Naive thymus-derived CD4-positive, alpha-beta T cell (primary cell): ENCODE measurements around the gene LIG1. TPM values are rescaled to one million over a fixed set of nuclear protein-coding genes. Genes with fewer than 3 reads are reported as not detected.

Source experiments
- ATAC-seq: fragments of 150-1000 bp; cut with Tn5 transposase; 2 replicates; pipeline ENCODE4 v1.10.0; 2021; ENCODE audit warnings: mild to moderate bottlenecking, moderate library complexity
- CTCF ChIA-PET: fragments of 350-600 bp; sonication (Branson Sonifier 250); formaldehyde crosslinking; loops from one replicate; lab custom pipeline; 2021; ENCODE audit warnings: antibody characterized with exemption; lab: Charles Lee
- POLR2A ChIA-PET: fragments of 350-600 bp; sonication (Branson Sonifier 250); formaldehyde crosslinking; loops from one replicate; lab custom pipeline; 2021; ENCODE audit warnings: antibody characterized with exemption, inconsistent platforms; lab: Charles Lee
- DNase-seq, 9 donors: peaks; one replicate each; pipeline versions ENCODE4 v3.0.0 to v3.0.0-alpha.2; 2020 to 2022; ENCODE audit warnings: mixed read lengths in 1 of 9
- H3K27ac ChIP-seq: one replicate; pipeline ENCODE4 v1.7.0; 2013; ENCODE audit warnings: mild to moderate bottlenecking, low read depth, low read length, moderate library complexity
- H3K27me3 ChIP-seq, 2 donors: one replicate each; pipeline ENCODE4 v1.7.0; 2013; ENCODE audit warnings: low read length in 2 of 2, mild to moderate bottlenecking in 2 of 2, moderate library complexity in 2 of 2; ENCODE audit not compliant: control insufficient read depth in 2 of 2, insufficient read depth in 2 of 2
- H3K36me3 ChIP-seq, 3 experiments: 1 replicate in 2 of 3; 2 replicates in 1 of 3; pipeline ENCODE4 v1.7.0; 2013; ENCODE audit warnings: low read length in 3 of 3, mild to moderate bottlenecking in 3 of 3, moderate library complexity in 1 of 3; ENCODE audit not compliant: insufficient read depth in 3 of 3, control insufficient read depth in 2 of 3
- H3K4me1 ChIP-seq, 2 donors: one replicate each; pipeline ENCODE4 v1.7.0; 2013; ENCODE audit warnings: low read length in 2 of 2, mild to moderate bottlenecking in 2 of 2, moderate library complexity in 1 of 2; ENCODE audit not compliant: control insufficient read depth in 2 of 2, insufficient read depth in 2 of 2
- H3K4me3 ChIP-seq: 2 replicates; pipeline ENCODE4 v1.7.0; 2013; ENCODE audit warnings: mild to moderate bottlenecking, low read length
- H3K9me3 ChIP-seq, 3 experiments: 1 replicate in 2 of 3; 2 replicates in 1 of 3; pipeline ENCODE4 v1.7.0; 2013; ENCODE audit warnings: low read length in 3 of 3; ENCODE audit not compliant: control insufficient read depth in 2 of 3
- H3K27ac Mint-ChIP-seq, 9 donors: one replicate each; pipeline ENCODE4 v1.8.0; 2020 to 2022; ENCODE audit warnings: mixed read lengths in 9 of 9, mild to moderate bottlenecking in 8 of 9, moderate library complexity in 5 of 9, inconsistent platforms in 2 of 9
- H3K27me3 Mint-ChIP-seq, 5 donors: one replicate each; pipeline ENCODE4 v1.8.0; 2021 to 2022; ENCODE audit warnings: mixed read lengths in 5 of 5, mild to moderate bottlenecking in 1 of 5
- H3K36me3 Mint-ChIP-seq, 5 donors: one replicate each; pipeline ENCODE4 v1.8.0; 2020 to 2022; ENCODE audit warnings: mixed read lengths in 5 of 5, mild to moderate bottlenecking in 3 of 5, inconsistent platforms in 1 of 5
- H3K4me1 Mint-ChIP-seq, 7 donors: one replicate each; pipeline ENCODE4 v1.8.0; 2020 to 2022; ENCODE audit warnings: mixed read lengths in 7 of 7, mild to moderate bottlenecking in 3 of 7, inconsistent platforms in 1 of 7
- H3K4me3 Mint-ChIP-seq, 10 donors: one replicate each; pipeline ENCODE4 v1.8.0; 2020 to 2022; ENCODE audit warnings: mild to moderate bottlenecking in 10 of 10, mixed read lengths in 10 of 10, moderate library complexity in 6 of 10, inconsistent platforms in 2 of 10
- H3K9me3 Mint-ChIP-seq, 11 donors: one replicate each; pipeline ENCODE4 v1.8.0; 2020 to 2022; ENCODE audit warnings: mixed read lengths in 11 of 11, mild to moderate bottlenecking in 4 of 11, inconsistent platforms in 1 of 11, moderate library complexity in 1 of 11
- intact Hi-C, 2 donors: fragments of 100-400 bp; cut with micrococcal nuclease; formaldehyde crosslinking; loops; one replicate each; pipeline ENCODE4 v1.15.1; 2023
- polyA plus RNA-seq, 2 donors: library from polyadenylated mRNA; unstranded; fragments of 300-500 nt; fragmentation: Illumina TruSeq; gene quantifications; one replicate each; pipeline ENCODE4 v1.2.3, GENCODE V29; 2021
- total RNA-seq, 6 experiments: library from RNA in 5 of 6; stranded (reverse) in 5 of 6; gene quantifications; 1 replicate in 5 of 6; 2 replicates in 1 of 6; pipeline ENCODE4 v1.2.3 and lab custom pipeline; 2021 to 2026

LIG1 gene
- total and polyA plus RNA-seq, 7 experiments from 2014 or later = 38.1 to 134 (median 103) TPM

DNA sequence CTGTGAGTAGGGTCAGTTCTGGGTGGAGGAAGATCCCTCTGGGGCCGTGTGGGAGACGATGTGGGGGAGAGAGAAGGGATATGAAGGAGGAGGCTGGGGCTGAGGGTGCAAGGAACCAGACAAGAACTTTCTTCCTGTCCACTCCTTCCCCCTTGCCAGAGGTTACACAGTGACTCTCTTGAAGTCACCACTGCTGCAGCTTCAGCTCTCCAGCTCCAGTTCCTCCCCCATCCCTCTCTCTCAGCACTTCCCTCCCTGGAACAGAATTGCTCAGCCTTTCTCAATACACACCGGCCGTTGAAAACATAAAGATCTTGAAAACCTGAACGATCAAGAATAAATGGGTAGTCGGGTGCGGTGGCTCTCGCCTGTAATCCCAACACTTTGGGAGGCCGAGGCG lies 5.4 kb upstream of the LIG1 start:
- Histone ChIP-seq H3K9me3 (no peaks in the 10 kb centered on the region), H3K4me1 (peaks cover 6% of the 10 kb centered on the region in 2 donors), H3K36me3 (peaks cover 0 to 21% (median 0%) of the 10 kb centered on the region in 3 experiments), H3K4me3 (no peak overlapping the region), H3K27me3 (no peaks in the 10 kb centered on the region), H3K27ac (no peak overlapping the region)
- H3K27ac Mint-ChIP-seq = peak overlapping the region in 2 of 9 donors; percentile 8 to 59
- no peaks in the 10 kb centered on the region for H3K9me3 Mint-ChIP-seq
- intact Hi-C loops = no loop called here
- no peak for ATAC-seq
- H3K27me3 Mint-ChIP-seq = no peaks in the 10 kb centered on the region
- H3K4me3 Mint-ChIP-seq = no peak overlapping the region
- ChIA-PET CTCF (no interaction called here), POLR2A (interaction anchor here (0.8 kb wide), 1 partner anchor 27 kb away, joined by 3 read pairs; no protein-coding TSS in a partner anchor)
- DNase-seq = no peak
- peaks cover 0 to 36% (median 21%) of the 10 kb centered on the region in 5 donors for H3K36me3 Mint-ChIP-seq
- H3K4me1 Mint-ChIP-seq = peaks cover 8 to 29% (median 16%) of the 10 kb centered on the region in 7 donors

GRCh38 chr19:48174445-48175030 lies 4.4 kb upstream of the LIG1 start:
- Mint-ChIP-seq H3K4me1 (peaks cover 10 to 29% (median 17%) of the 10 kb centered on the region in 7 donors), H3K4me3 (no peak overlapping the region), H3K27ac (peak overlapping the region in 2 of 9 donors; percentile 16 to 39), H3K36me3 (peaks cover 0 to 36% (median 19%) of the 10 kb centered on the region in 5 donors), H3K27me3 (no peaks in the 10 kb centered on the region), H3K9me3 (no peaks in the 10 kb centered on the region)
- Histone ChIP-seq H3K4me1 (peaks cover 6% of the 10 kb centered on the region in 2 donors), H3K27me3 (no peaks in the 10 kb centered on the region), H3K4me3 (no peak overlapping the region), H3K9me3 (no peaks in the 10 kb centered on the region), H3K36me3 (peaks cover 0 to 28% (median 0%) of the 10 kb centered on the region in 3 experiments), H3K27ac (no peak overlapping the region)
- POLR2A ChIA-PET = no interaction called here
- DNase-seq = no peak
- ATAC-seq = no peak
- intact Hi-C loops = no loop called here
- CTCF ChIA-PET = interaction anchor here (0.7 to 1.2 kb wide), 3 partner anchors 18 to 80 kb away, joined by 3 to 5 read pairs (median 3); no protein-coding TSS in a partner anchor

DNA sequence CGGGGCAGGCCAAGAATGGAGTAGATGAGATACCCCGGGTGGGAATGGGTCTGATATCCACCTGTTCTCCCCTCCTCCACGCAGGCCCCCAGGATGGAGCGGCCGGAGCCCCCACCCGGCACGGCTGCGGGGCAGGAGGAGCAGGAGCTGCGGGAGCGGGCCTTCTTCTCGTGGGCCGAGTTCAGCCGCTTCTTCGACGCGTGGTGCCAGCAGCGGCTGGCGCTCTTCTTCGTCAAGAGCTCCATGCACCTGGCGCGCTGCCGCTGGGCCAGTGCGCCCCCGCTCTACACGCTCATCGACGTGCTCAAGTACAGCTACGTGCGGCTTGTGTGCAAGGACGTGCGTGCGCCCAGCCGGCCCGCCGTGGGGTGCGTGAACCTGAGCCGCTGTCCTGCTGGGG lies 1.6 kb upstream of the LIG1 start:
- H3K27me3 ChIP-seq = no peaks in the 10 kb centered on the region
- peaks cover 0 to 28% (median 0%) of the 10 kb centered on the region in 3 experiments for H3K36me3 ChIP-seq
- H3K9me3 Mint-ChIP-seq = peaks cover 0 to 1% (median 0%) of the 10 kb centered on the region in 11 donors
- peaks cover 0 to 29% (median 14%) of the 10 kb centered on the region in 5 donors for H3K36me3 Mint-ChIP-seq
- no peaks in the 10 kb centered on the region for H3K27me3 Mint-ChIP-seq
- intact Hi-C loops = loop anchor here in 1 of 2 donors (2.0 kb wide), 2 partner anchors 465 to 1469 kb away; partner anchors contain the start of genes DBP and RRAS
- peaks cover 14 to 16% of the 10 kb centered on the region in 2 donors for H3K4me1 ChIP-seq
- ATAC-seq (no peak), DNase-seq (no peak)
- no peak overlapping the region for H3K4me3 ChIP-seq
- ChIA-PET CTCF (interaction anchor here (0.6 kb wide), 1 partner anchor 1279 kb away, joined by 11 read pairs; no protein-coding TSS in a partner anchor), POLR2A (interaction anchor here (1.5 kb wide), 1 partner anchor 78 kb away, joined by 7 read pairs; no protein-coding TSS in a partner anchor)
- no peaks in the 10 kb centered on the region for H3K9me3 ChIP-seq
- peak overlapping the region in 1 of 9 donors; percentile 97 for H3K27ac Mint-ChIP-seq
- H3K4me3 Mint-ChIP-seq = peak overlapping the region in 5 of 10 donors; percentile 90 to 99 (median 97)
- H3K27ac ChIP-seq = no peak overlapping the region
- H3K4me1 Mint-ChIP-seq = peaks cover 22 to 50% (median 32%) of the 10 kb centered on the region in 7 donors

GRCh38 chr19:48170817-48171347 lies 738 bp upstream of the LIG1 start:
- H3K27ac ChIP-seq = peak overlapping the region; percentile 94
- ChIA-PET CTCF (interaction anchor here (1.0 kb wide), 1 partner anchor 24 kb away, joined by 3 read pairs; no protein-coding TSS in a partner anchor), POLR2A (interaction anchor here (0.6 to 1.5 kb wide), 6 partner anchors 79 to 193 kb away, joined by 3 to 7 read pairs (median 4); partner anchors contain the start of genes CARD8, SYNGR4 and TMEM143)
- H3K27ac Mint-ChIP-seq = peak overlapping the region; percentile 66 to 100 (median 96)
- H3K4me1 ChIP-seq = peaks cover 14 to 16% of the 10 kb centered on the region in 2 donors
- H3K9me3 ChIP-seq = no peaks in the 10 kb centered on the region
- peaks cover 0 to 28% (median 0%) of the 10 kb centered on the region in 3 experiments for H3K36me3 ChIP-seq
- H3K4me3 Mint-ChIP-seq = peak overlapping the region; percentile 90 to 100 (median 97)
- DNase-seq = peak in 1 of 9 donors; percentile 0
- intact Hi-C loops = loop anchor here (1.0 to 2.0 kb wide), 10 partner anchors 32 to 1470 kb away; partner anchors contain the start of genes CARD8 (in 2 of the 2), SYNGR4 (in 2 of the 2), CYTH2 (in 1 of the 2) and DBP (in 1 of the 2)
- peaks cover 22 to 48% (median 32%) of the 10 kb centered on the region in 7 donors for H3K4me1 Mint-ChIP-seq
- no peak for ATAC-seq
- peaks cover 0 to 1% (median 0%) of the 10 kb centered on the region in 11 donors for H3K9me3 Mint-ChIP-seq
- H3K36me3 Mint-ChIP-seq = peaks cover 0 to 29% (median 11%) of the 10 kb centered on the region in 5 donors
- no peaks in the 10 kb centered on the region for H3K27me3 Mint-ChIP-seq
- H3K27me3 ChIP-seq = no peaks in the 10 kb centered on the region
- peak overlapping the region; percentile 98 for H3K4me3 ChIP-seq

DNA sequence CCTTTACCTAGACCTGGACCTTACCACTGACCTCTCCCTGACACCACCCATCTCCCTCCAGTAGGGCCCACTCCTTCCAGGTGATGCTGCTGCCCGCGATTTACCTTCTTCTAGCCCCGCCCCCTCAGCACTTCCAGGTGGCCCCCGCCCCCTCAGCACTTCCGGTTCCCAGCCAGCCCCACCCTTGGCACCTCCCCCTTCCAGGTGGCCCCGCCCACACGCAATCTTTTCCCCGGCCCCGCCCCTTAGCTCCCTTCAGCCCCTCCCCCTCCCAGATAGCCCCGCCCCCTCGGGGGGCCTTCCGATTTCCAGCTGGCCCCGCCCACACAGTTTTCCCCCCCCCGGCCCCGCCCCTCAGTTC lies 586 bp downstream of the LIG1 start:
- H3K27ac ChIP-seq = peak overlapping the region; percentile 94
- H3K4me1 ChIP-seq = peaks cover 14 to 16% of the 10 kb centered on the region in 2 donors
- H3K27me3 Mint-ChIP-seq = no peaks in the 10 kb centered on the region
- peaks cover 20 to 43% (median 28%) of the 10 kb centered on the region in 7 donors for H3K4me1 Mint-ChIP-seq
- ChIA-PET POLR2A (interaction anchor here (1.0 to 1.4 kb wide), 3 partner anchors 34 to 164 kb away, joined by 3 to 6 read pairs (median 4); no protein-coding TSS in a partner anchor), CTCF (interaction anchor here (0.6 kb wide), 1 partner anchor 50 kb away, joined by 3 read pairs; no protein-coding TSS in a partner anchor)
- DNase-seq (peak; percentile 77 to 95 (median 90)), ATAC-seq (peak; percentile 85)
- H3K36me3 Mint-ChIP-seq = peaks cover 0 to 25% (median 11%) of the 10 kb centered on the region in 5 donors
- H3K4me3 ChIP-seq = peak overlapping the region; percentile 98
- peaks cover 0 to 1% (median 0%) of the 10 kb centered on the region in 11 donors for H3K9me3 Mint-ChIP-seq
- intact Hi-C loops = loop anchor here in 1 of 2 donors (5.0 to 10.0 kb wide), 2 partner anchors 163 to 895 kb away; partner anchors contain the start of gene INAFM1
- H3K36me3 ChIP-seq = peaks cover 0 to 26% (median 0%) of the 10 kb centered on the region in 3 experiments
- H3K4me3 Mint-ChIP-seq = peak overlapping the region; percentile 90 to 100 (median 97)
- H3K9me3 ChIP-seq = no peaks in the 10 kb centered on the region
- peak overlapping the region; percentile 92 to 100 (median 97) for H3K27ac Mint-ChIP-seq
- H3K27me3 ChIP-seq = no peaks in the 10 kb centered on the region

DNA sequence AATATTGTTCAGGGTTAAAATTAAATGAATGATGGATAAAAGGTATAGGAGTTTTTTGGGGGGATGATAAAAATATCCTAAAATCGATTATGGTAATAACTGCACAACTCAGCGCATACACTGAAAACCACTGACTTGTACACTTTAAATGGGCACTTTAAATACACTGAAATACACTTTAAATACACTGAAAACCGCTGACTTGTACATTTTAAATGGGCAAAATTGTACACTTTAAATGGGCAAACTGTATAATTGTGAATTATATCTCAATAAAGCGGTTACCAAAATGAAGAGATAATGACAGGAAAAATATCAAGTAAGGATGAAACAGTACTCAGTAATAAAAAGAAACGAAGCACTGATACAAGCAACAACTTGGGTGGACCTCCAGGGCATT lies 1.5 kb downstream of the LIG1 start:
- Mint-ChIP-seq H3K4me1 (peaks cover 20 to 38% (median 28%) of the 10 kb centered on the region in 7 donors), H3K27me3 (no peaks in the 10 kb centered on the region), H3K36me3 (peaks cover 0 to 26% (median 8%) of the 10 kb centered on the region in 5 donors), H3K9me3 (peaks cover 0 to 1% (median 0%) of the 10 kb centered on the region in 11 donors), H3K27ac (peak overlapping the region; percentile 92 to 100 (median 97)), H3K4me3 (peak overlapping the region in 9 of 10 donors; percentile 86 to 100 (median 97))
- Histone ChIP-seq H3K27ac (peak overlapping the region; percentile 94), H3K4me1 (peaks cover 14 to 16% of the 10 kb centered on the region in 2 donors), H3K4me3 (no peak overlapping the region), H3K36me3 (peaks cover 0 to 23% (median 7%) of the 10 kb centered on the region in 3 experiments), H3K9me3 (no peaks in the 10 kb centered on the region), H3K27me3 (no peaks in the 10 kb centered on the region)
- ChIA-PET CTCF (no interaction called here), POLR2A (interaction anchor here (0.5 to 1.4 kb wide), 4 partner anchors 35 to 164 kb away, joined by 3 to 6 read pairs (median 4); no protein-coding TSS in a partner anchor)
- DNase-seq (no peak), ATAC-seq (no peak)
- intact Hi-C loops = loop anchor here in 1 of 2 donors (5.0 to 10.0 kb wide), 2 partner anchors 164 to 894 kb away; partner anchors contain the start of gene INAFM1
